GM18861 (cell line): ENCODE results near the gene IFITM1.
"Not testable (repeated sequence)": the region's sequence is repeated elsewhere in the genome, so short reads cannot be mapped to it uniquely, and the experiment has no call there.

Source experiments
- ATAC-seq: cut with Tn5 transposase; IDR thresholded peaks from one replicate; pipeline ENCODE4 v1.9.1; 2021; ENCODE audit not compliant: unreplicated experiment

The IFITM1 gene

DNA sequence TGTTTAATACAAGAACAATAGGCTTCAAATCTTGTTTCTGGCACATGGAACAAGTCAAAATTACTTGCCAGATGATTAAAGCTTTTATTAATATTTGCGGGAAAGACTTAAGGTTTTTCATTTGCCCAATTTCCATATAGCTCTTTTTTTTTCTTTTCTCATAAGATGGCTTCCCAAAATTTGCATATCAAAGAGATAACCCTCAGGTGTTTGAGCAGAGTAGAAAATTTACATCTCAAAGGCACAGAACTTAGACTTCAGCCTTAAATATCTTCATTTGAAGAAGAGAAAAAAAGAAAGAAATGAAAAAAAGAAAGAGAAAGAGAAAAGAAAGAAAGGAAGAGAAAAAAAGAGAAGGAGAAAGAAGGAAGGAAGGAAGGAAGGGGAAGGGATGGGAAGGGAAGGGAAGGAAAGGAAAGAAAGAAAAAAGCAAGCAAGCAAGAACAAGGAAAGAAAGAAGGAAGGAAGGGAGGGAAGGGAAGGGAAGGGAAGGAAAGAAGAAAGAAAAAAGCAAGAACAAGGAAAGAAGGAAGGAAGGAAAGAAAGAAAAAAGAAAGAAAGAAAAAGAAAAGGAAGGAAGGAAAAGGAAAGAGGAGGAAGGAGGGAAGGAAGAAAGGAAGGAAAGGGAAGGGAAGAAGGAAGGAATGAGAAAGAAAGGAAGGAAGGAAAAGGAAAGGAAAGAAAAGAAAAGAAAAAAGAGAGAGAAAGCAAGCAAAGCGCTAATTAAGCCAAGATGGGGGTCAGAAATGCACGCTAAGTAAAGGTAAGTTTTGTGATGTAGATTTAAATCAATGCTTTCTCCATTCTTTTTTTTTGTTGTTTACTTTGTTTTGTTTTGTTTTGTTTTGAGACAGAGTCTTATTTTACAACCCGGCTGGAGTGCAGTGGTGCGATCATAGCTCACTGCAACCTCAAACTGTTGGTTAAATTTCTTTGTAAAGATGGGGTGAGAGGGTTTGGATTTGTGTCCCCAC, 27.0 kb downstream of the IFITM1 start:
- no peak for ATAC-seq

DNA sequence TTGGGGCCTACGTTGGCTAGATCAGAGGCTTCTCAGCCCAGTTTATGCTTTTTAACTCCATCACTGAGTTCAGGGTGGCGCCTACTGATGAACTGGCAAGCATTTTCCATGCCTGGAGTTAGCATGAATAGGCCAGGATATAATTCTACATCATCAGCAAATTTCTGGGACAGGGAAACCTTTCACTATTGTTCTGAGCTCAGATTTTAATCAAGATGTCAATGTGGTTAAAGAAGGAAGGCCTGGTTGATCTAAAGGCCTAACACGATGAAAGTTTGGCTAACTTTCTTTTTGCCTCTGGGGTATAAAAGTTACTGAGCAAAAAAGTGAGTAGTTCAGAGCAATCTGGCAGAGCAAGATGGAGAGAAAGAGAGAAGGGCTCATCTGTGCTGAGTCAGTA, 28.5 kb downstream of the IFITM1 start:
- ATAC-seq, result no peak

DNA sequence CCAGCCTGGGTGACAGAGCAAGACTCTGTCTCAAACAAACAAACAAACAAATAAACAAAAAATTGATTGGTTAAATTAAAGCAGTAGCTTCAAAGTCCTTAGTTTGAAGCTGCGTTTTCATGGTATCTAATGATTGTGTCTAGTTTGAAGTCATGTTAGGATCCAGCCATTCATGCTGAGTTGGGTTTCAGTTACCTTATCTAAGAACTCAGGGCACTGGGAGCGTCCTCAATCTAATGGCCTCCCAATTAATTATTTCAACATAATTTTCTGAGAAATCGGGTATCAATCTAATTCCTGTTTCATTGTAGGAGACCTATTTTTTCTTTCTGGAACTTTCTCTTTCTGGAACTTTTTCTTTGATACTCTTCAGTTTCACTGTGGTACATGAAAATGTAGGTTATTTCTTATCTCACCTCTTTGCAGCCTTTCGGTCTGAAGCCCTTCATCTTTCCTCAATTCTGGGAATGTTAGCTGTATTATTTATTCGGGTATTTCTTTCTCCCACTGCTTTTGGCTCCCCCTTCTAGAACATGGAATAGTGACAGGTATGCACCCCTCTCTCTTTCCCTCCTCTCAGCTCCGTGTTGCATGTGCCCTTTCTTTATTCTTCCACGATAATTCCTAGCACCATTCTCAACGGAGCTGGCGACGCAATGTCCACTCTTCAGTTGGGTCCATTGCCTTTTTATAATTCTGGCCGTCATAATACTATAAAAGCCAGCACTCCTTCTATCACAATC, 31.2 kb downstream of the IFITM1 start:
- ATAC-seq, result no peak

DNA sequence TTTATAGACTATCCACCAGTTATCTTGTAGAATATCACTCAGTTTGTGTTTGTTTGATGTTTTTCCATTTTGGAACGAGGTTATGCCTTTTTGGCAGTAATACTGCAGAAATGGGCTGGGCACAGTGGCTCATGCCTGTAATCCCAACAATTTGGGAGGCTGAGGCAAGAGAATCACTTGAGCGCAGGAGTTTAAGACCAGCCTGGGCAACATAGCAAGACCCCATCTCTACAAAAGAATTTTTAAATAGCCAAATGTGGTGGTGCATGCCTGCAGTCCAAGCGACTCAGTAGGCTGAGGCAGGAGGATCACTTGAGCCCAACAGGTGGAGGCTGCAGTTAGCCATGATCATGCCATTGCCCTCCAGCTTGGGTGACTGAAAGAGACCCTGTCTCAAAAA, 32.7 kb downstream of the IFITM1 start:
- ATAC-seq, result no peak

DNA sequence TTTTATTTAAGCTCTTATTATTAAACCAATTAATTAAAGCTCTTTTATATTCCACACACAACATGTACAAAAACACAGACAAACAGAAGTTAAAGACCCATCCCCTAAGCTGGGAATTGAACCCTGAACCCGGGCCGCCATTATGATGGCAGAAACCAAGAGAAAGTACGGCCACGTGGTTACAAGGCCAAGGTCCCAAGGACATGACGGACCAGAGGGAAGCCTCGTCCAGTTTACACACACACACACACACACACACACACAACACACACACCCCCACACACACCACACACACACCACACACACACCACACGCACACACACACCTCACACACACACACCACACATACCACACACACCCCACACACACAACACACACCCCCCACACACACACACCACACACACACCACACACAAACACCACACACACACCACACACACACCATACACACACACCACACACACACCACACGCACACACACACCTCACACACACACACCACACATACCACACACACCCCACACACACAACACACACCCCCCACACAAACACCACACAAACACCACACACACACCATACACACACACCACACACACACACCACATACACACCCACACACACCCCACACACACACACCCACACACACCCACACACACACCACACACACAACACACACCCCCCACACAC, 35.6 kb downstream of the IFITM1 start:
- not testable (repeated sequence) for ATAC-seq

DNA sequence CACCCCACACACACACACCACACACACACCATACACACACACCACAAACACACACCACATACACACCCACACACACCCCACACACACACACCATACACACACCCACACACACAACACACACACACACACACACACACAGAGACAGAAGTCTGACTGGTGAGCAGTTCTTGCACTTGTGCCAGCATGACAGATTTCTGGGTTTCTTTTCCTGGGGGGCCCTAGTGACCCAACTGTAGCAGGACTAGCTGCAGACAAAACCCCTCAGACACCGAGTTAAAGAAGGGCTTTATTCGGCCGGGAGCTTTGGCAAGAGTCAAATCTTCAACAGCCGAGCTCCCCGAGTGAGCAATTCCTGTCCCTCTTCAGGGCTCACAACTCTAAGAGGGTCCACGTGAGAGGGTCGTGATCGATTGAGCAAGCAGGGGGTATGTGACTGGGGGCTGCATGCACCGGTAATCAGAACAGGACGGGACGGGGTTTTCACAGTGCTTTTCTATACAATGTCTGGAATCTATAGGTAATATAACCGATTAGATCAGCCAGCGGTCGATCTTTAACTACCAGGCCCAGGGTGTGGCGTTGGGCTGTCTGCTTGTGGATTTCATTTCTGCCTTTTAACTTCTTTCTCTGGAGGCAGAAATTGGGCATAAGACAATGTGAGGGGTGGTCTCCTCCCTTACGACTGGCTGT, 36.3 kb downstream of the IFITM1 start:
- ATAC-seq, result not testable (repeated sequence)

DNA sequence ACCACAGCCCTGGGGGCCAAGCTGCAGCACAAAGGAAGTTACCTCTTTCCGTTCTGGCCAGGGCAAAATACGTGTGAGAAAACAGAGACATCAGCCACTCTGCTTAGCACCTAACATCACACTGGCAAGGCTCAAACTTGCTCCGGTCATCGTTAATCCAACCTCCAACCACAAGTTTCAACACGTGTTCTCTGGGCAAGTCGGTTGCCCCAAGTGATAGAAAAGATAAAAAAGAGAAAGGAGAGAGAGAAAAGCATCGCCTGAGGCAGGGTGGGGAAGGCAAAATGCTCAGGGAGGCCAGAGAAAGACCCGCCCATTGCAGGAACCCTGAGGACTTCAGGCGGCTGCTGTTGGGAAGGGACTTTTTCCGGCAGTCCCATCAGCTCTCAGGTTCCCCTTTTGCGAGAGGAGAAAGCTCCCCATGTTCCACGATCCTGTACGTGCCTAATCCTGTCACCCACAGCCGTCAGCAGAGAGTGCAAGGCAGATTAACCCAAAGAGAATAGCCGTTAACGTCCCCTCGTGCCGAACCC, 36.9 kb downstream of the IFITM1 start:
- no peak for ATAC-seq

DNA sequence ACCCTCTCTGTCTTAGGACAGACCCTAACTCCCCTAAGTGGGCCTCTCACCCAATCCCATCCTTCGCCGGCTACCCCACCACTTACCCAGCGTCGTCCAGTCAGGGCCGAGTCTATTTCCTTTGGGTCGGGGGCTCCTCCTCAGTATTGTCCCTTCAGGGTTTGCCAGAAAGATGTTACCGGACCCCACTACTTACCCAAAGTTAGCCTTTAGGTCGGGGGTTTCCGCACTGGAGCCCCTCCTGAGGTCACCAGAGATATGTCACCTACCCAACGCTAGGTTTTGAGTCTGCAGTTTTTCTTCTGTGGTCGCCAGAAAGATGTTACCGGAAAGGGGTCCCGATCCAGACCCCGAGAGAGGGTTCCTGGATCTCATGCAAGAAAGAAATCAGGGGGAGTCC, 37.6 kb downstream of the IFITM1 start:
- no peak for ATAC-seq

DNA sequence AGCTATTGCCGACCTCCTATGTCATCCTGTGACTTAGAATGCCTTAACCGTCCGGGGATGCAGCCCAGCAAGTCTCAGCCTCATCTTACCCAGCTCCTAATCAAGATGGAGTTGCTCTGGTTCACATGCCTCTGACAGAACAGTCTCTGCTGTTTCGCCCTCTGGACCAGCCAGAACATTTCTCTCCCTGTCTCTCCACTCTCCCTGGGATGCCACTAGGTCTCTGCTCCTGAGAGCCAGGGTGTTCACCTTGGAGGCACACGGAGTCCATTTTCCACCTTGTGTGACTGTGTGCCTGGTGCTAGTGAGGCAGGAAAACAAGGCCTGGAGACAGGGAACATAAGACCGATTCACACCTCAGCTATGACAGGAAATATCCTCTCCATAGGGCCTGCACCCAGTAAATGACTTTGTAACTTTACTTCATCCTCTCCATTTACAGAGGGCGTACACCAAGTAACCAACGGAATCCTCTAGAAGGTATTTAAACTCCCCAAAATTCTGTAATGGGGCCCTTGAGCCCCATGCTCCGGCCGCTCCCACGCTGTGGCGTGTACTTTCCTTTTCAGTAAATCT, 38.7 kb downstream of the IFITM1 start:
- ATAC-seq, result no peak

DNA sequence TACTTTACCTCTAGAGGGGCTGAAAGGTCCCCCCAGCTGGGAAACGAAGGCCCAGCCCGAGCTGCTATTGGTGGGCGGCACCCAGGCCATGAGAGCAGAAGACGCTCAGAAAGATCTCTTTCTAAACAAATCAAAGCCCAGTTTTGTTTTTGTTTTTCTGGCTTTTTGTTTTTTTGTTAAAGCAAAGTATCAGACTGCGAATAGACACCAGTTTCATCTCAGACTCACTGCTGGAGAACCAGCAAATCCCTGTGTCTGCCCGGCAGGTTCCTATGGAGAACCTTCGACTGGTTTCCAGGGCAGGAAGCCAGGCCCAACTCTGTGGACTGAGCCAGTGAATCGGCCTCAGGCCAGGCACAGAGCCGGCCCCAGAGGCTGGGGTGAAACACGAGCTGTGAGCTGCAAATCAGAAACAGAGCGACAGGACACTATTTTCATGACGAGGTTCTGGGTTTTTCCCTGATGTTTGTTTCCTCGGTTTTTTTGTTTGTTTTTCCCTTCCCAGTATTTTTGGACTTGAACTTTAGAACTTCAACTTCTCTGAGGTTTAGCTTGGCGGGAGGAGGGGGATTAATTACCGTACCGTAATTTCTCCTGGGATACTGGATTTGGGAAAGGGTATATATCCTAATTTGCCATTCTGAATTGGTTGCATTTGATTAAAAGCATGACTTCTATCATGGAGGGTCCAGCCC, 39.5 kb downstream of the IFITM1 start:
- ATAC-seq, result no peak

DNA sequence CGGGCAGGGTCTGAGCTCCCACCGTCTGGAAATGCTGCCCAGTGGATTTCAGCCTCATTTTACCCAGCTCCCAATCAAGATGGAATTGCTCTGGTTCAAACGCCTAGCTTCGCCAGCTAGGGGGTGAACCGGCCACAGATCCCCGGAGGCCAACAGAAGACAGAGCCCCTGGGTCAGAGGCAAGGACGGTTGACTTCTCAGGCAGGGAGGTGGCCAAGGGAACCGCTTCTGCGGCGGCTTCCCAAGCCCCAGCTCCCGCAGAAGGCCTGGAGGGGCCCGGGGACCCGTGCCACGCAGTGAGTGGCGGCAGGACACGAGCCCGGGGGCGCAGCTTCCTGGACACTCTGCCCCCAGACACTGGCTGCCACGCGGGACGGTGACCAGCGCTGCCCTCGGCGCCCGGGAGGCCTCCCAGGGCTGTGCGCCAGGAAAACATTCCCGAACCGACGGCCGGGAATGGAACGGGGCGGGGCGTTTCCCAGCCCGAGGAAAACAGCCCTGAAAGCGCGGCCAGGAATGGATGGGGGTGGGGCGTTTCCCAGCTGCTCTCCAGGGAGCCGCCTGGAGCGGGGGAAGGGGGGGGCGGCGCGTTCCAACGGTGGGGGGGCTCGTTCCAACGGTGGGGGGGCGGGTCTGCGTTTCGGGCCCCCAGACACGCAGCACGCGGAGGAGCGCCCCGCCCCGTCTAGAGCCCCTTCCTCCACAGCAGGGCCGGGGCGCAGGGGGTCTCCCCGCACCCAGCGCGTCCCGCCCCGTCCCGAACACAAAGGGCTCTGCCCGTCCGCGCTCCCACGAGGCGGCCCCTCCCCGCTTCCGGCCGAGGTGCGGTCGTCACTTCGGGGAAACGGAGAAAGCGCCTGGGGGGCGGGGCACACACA, 42.0 kb downstream of the IFITM1 start:
- ATAC-seq, result no peak

DNA sequence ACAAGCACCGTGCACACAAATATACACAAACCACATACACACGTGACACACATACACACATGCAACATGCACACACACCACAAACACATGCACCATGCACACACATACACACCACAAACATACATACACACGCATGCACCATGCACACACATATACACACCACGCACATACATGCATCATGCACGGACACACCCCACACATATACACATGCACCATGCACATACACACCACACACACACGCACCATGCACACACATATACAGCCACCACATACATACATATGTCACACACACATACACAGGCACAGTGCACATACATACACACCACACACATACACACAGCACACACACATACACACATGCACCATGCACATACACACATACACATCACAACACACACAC, 42.8 kb downstream of the IFITM1 start:
- ATAC-seq, result no peak

DNA sequence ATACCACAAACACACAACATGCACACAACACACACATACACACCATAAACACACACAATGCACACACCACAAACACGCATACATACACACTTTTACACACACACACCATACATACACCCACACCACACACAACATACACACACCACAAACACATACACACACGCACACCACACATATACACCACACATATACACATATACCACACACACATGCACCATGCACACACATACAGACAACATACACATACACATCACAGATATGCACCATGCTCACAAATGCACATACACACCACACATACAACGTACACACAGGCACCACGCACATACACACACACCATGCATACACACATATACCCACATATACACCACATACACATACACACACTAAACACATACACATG, 43.7 kb downstream of the IFITM1 start:
- no peak for ATAC-seq

DNA sequence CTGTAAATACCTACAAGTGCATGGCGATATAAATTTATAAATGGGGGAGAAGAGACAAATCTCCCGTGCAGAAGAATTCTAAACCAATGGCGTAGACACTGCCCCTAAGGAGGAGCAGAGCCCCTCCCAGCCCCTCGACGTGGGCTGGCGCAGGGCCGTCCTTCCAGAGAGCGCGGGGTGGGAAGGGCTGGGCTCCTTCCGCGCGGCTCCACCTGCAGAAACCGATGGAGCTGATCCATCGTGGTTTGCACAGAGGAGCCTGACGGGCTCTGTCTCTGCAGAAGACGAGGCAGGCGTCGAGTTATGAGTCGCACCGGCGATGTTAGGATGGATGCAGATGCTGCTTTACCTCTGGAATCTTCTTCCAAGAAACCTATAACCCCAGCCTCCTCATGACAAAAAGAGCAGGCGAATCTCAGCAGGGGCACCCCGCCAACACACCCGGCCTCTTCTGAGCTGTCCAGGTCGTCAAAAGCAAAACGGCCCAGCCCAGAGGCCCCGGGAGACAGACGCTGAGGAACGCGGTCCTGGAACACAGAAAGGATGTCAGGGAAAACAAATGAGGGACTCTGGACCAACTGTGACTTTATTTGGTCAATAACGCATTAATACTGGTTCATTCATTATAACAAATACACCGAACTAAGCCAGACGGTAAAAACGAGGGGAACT, 44.4 kb downstream of the IFITM1 start:
- no peak for ATAC-seq

DNA sequence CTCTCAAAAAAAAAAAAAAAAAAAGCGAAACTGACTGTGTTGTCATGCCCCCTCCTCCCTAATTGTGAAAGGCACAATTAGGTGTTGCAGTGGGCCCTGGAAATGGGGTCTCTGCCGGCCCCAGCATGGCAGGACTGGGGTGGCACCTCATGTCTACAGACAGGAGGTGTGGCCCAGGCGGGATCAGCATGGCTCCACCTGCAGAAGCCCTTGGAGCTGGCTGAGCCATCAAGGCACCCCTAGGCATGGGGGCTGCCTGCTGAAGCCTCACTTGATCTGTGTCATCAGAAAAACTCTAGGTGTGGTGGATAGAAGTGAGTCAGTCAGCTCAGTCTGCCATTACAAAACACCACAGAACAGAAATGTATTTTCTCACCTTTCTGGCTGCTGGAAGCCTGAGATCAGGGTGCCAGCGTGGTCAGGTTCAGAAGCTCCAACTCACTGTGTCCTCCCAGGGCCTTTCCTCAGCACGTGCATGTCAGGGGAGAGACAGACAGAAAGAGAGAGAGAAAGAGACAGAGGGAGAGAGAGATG, 45.4 kb downstream of the IFITM1 start:
- no peak for ATAC-seq

DNA sequence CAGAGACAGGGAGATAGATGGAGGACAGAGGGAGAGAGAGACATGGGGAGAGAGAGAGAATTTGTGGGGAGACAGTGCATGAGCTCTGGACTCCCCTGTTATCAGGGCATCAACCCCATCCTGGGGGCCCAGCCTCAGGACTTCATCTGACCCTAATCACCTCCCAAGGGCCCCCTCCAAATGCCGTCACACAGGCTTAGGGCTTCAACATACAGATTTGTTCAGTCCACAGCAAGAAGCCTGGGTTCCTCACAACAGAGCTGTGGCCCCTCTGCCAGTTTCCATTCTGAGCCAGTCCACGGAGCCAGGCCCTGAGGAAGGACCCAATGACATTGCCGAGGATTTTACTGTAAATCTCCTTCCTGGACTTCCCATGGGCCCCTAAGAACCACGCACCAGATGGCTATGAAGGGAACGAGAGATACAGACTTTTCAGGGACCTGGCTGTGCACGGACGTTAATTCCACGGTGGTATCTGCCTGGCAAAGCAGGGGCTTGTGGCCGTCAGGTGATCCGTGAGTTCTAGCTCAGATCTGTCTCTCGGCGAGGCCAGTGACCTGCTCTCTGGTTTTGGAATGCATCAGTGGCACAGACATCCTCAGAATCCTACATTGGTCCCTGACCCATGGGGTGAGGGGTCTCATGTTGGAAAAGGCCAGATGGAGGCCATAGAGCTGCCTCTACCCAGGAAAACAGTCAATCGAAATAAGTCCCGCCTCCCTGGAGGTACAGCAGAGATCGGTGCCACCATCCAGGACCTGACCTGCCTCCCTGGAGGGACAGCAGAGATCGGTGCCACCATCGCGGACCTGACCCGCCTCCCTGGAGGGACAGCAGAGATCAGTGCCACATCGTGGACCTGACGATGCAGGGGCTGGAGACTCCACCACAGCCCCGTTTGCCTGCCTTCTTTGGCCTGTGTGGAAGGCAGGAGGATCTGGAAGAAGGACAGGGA, 46.8 kb downstream of the IFITM1 start:
- no peak for ATAC-seq
